RWPE2 (cell line): ENCODE results near the gene ZCCHC14.

Source experiments
- ATAC-seq: fragments of 200-7000 bp; cut with Tn5 transposase; 3 replicates; pipeline ENCODE4 v1.9.1; 2021; ENCODE audit warnings: low read depth
- DNase-seq: peaks from one replicate; pipeline ENCODE4 v3.0.0-alpha.2; 2020; ENCODE audit warnings: low spot score
- H3K27ac ChIP-seq: fragments of 450-650 bp; 2 replicates; pipeline ENCODE4 v1.5.1; 2017; ENCODE audit warnings: mild to moderate bottlenecking; ENCODE audit not compliant: poor library complexity, severe bottlenecking
- H3K27me3 ChIP-seq: fragments of 250-450 bp; sonication (Bioruptor Pico); 2 replicates; pipeline ENCODE4 v1.5.1; 2021; ENCODE audit warnings: mild to moderate bottlenecking, moderate library complexity; ENCODE audit not compliant: insufficient read depth, poor library complexity, severe bottlenecking
- H3K36me3 ChIP-seq: fragments of 250-450 bp; sonication (Bioruptor Pico); 2 replicates; pipeline ENCODE4 v1.5.1; 2020; ENCODE audit warnings: low read depth, mild to moderate bottlenecking, moderate library complexity
- H3K4me1 ChIP-seq: fragments of 250-450 bp; sonication (Bioruptor Pico); 2 replicates; pipeline ENCODE4 v1.5.1; 2021; ENCODE audit warnings: mild to moderate bottlenecking, moderate library complexity; ENCODE audit not compliant: insufficient read depth, poor library complexity, severe bottlenecking
- H3K4me3 ChIP-seq: fragments of 250-450 bp; sonication (Bioruptor Pico); 2 replicates; pipeline ENCODE4 v1.5.1; 2021; ENCODE audit warnings: mild to moderate bottlenecking, moderate library complexity; ENCODE audit not compliant: severe bottlenecking
- H3K9me3 ChIP-seq: fragments of 250-450 bp; sonication (Bioruptor Pico); 2 replicates; pipeline ENCODE4 v1.5.1; 2021; ENCODE audit warnings: mild to moderate bottlenecking, moderate library complexity; ENCODE audit not compliant: severe bottlenecking
- CTCF ChIP-seq: fragments of 450-650 bp; IDR thresholded peaks from one replicate; pipeline ENCODE4 v1.5.1; 2017; ENCODE audit warnings: mild to moderate bottlenecking, moderate library complexity; ENCODE audit not compliant: poor library complexity, severe bottlenecking

The ZCCHC14 gene

GRCh38 chr16:87474566-87474996 lies 18.2 kb downstream of the ZCCHC14 start:
- no peak overlapping the region for H3K27ac ChIP-seq
- no peaks in the 10 kb centered on the region for H3K4me1 ChIP-seq
- H3K36me3 ChIP-seq, result peaks cover 6% of the 10 kb centered on the region; the same call in 1 of the 2 replicates
- ATAC-seq (no peak), DNase-seq (no peak)
- TF ChIP-seq CTCF, result no peak
- H3K9me3 ChIP-seq, result no peaks in the 10 kb centered on the region
- no peaks in the 10 kb centered on the region for H3K27me3 ChIP-seq
- no peak overlapping the region for H3K4me3 ChIP-seq

DNA sequence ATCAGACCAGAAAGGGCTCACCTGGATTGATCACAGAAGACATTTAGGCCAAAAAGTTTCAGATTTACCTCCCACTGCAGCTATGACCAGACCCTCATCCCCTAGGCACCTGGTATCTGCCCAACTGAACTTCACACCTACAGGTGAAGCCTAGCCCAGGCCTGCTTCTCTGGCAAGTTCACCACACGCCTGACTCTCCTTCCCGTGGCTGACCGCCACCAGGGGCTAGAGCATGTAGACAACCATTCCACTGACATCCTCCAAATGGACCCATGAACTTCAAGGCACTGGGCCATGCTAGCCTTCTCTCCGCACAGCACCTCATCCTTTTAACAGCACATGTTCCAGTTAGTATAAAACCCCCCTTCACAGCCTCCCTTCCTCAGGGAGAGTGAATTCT lies 18.8 kb downstream of the ZCCHC14 start:
- H3K36me3 ChIP-seq, result peaks cover 6% of the 10 kb centered on the region; the same call in 1 of the 2 replicates
- no peak for TF ChIP-seq CTCF
- no peaks in the 10 kb centered on the region for H3K4me1 ChIP-seq
- no peaks in the 10 kb centered on the region for H3K9me3 ChIP-seq
- H3K27ac ChIP-seq, result no peak overlapping the region
- ATAC-seq (no peak), DNase-seq (no peak)
- H3K27me3 ChIP-seq, result no peaks in the 10 kb centered on the region
- no peak overlapping the region for H3K4me3 ChIP-seq

- no peaks in the 10 kb centered on the region for H3K4me1 ChIP-seq
- no peaks in the 10 kb centered on the region for H3K9me3 ChIP-seq
- DNase-seq, result no peak
- H3K4me3 ChIP-seq, result no peak overlapping the region
- ATAC-seq, result no peak
- TF ChIP-seq CTCF, result no peak
- H3K27ac ChIP-seq, result no peak overlapping the region
- H3K36me3 ChIP-seq, result peaks cover 6% of the 10 kb centered on the region; the same call in 1 of the 2 replicates
- no peaks in the 10 kb centered on the region for H3K27me3 ChIP-seq
These were observed 19.9 kb downstream of the ZCCHC14 start for GRCh38 chr16:87472935-87473334.

GRCh38 chr16:87472142-87472778 lies 20.6 kb downstream of the ZCCHC14 start:
- DNase-seq (no peak), ATAC-seq (no peak)
- Histone ChIP-seq H3K9me3 (no peaks in the 10 kb centered on the region), H3K4me1 (no peaks in the 10 kb centered on the region), H3K27me3 (no peaks in the 10 kb centered on the region), H3K27ac (no peak overlapping the region), H3K36me3 (peaks cover 6% of the 10 kb centered on the region; the same call in 1 of the 2 replicates), H3K4me3 (no peak overlapping the region)
- TF ChIP-seq CTCF, result no peak

DNA sequence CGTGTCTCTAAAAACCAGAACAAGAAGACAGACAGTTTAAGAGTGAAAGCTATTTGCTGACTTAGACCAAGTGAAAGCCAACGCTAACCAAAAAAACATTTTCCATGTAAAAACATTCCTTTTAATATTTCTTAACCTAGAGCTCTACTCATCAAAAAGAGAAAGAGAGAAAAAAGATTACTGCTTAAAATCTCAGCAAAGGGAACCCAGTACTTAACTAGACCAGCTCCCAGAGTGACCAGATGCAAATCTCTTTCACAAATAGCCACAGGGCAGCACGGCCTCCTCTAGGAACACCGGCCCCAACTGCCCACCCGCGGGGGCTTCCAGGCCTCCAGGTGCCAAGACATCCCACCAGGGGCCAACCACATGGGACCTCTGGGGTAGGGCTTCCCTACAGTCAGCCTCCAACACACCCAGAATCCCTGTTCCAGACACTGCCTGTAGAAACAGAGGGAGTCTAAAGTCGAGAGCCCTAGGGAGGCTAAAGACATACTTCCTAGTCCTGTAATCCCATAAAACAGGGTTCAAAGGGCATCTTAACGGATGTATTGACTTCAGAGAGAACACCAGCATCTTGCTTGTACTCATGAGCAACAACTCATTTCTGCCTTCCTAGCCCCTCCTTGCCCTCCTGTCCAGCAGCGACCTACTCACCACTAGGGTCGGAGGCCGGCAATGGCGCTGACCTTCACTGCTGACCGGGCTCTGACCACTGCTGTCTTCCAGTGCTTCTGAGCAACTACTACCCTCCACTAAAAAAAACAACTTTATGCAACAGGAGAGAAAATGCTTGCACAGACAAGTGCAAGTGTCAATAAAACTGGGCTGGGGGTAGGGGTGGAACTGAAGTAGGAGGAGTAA lies 21.3 kb downstream of the ZCCHC14 start:
- DNase-seq (no peak), ATAC-seq (no peak)
- H3K36me3 ChIP-seq, result peaks cover 6% of the 10 kb centered on the region; the same call in 1 of the 2 replicates
- H3K27me3 ChIP-seq, result no peaks in the 10 kb centered on the region
- H3K27ac ChIP-seq, result no peak overlapping the region
- TF ChIP-seq CTCF, result no peak
- no peaks in the 10 kb centered on the region for H3K9me3 ChIP-seq
- peaks cover under 1% of the 10 kb centered on the region for H3K4me1 ChIP-seq
- H3K4me3 ChIP-seq, result no peak overlapping the region
